GM18951 (cell line): Measurements from ENCODE around the gene RRAS.

ENCODE experiments used
- POLR2A ChIP-seq: IDR thresholded peaks from 4 replicates; pipeline ENCODE4 v1.6.1; 2011; ENCODE audit warnings: mild to moderate bottlenecking; ENCODE audit not compliant: insufficient read length, insufficient read depth; ENCODE audit errors: extremely low read depth
- in situ Hi-C: fragments of 300-500 bp; cut with MboI; formaldehyde crosslinking; loops from one replicate; pipeline ENCODE4 v1.12.0; 2022; ENCODE audit warnings: low sequenced_read_pairs, mixed read lengths, inconsistent platforms; ENCODE audit not compliant: unreplicated experiment

The RRAS gene

DNA sequence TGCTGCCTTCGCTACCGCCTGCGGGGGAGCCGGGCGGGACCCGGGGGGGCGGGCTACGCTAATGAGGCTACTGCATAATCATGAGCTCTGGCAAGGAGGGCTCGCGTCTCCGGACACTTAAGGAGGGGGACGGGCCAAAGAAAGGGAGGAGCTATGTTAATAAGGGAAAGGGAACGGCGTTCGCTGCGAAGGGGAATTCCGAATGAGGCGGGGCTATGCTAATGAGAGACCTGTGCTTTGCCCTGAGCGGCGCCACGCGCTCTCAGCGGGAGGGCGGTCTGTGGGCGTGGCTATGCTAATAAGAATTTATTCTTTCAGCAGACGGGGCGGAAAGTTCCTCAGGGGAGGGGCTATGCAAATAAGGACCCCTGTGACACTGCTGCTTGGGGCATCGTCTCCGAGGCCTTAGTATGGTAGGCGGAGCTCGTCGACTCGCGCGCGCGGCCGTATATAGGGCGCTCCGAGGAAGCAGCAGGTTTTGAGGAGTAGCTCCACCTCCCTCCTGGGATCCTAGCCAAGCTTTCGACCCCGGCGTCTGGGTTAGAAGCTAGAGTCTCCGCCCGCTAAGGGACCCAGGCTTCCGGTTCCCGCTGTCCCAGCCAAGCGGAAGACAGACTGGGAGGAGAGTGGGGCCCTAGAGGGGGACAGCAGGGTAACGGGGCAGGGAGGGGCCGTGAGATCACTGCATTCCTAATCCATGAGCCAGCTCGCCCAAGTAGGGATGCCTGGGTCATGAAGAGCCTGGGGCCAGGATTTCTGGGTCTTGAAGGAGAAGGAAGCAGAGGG is at the start of gene RRAS:
Gene RRAS, minus strand, starts transcription at position 31 of the 786 bp plus-strand sequence. CDS start 45 bp downstream, outside the sequence.
- TF ChIP-seq POLR2A: peak; percentile 87
- in situ Hi-C loops: no loop called here

DNA sequence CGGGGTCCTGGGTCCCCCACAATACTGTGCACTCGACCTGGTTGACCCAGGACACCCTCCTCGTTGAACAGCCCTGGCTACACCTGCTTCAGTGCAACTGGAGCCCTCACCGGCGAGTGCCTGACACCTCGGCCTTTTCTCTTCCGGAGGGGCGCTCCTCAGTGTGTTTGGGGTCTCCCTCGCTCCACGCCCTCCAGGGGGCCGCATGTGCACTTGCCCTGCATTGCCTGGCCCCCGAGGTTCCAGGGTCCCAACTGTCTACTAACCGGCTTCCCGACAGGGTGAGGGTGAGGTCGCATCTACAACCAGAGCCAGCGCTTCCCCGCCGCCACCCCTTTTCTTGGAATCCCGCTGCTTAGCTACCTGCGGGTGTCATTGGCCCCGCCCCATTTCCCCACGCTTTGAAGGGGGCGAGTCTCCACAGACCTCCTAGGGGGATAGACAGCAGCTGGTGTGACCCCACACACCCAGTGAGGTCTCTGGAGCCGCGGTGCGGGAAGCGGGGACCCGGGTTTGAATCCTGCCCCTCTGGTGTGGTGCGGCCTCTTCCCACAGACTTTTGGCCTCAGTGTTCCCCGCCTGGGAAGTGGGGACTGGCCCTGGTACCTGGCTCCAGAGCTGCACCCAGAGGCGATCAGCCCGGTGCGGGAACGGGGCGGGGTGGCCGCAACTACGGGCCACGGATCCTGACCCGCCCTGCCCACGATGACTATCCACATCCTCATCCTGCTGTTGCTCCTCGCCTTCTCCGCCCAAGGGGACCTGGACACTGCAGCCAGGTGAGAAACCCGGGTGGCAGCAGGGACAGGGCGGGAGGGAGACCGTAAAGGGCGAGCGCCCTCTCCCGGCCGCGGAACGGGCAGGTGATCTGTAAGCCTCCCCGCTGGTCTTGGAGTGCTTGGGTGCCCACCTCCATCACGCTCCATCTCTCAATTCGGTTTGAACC is 49.5 kb upstream of the RRAS start, which contains the start of gene ADM5:
Gene ADM5, plus strand, starts transcription at position 462 of the 946 bp plus-strand sequence. Its CDS starts 244 bp downstream, at position 706.
- peak; percentile 7 for TF ChIP-seq POLR2A
- in situ Hi-C loops: no loop called here

DNA sequence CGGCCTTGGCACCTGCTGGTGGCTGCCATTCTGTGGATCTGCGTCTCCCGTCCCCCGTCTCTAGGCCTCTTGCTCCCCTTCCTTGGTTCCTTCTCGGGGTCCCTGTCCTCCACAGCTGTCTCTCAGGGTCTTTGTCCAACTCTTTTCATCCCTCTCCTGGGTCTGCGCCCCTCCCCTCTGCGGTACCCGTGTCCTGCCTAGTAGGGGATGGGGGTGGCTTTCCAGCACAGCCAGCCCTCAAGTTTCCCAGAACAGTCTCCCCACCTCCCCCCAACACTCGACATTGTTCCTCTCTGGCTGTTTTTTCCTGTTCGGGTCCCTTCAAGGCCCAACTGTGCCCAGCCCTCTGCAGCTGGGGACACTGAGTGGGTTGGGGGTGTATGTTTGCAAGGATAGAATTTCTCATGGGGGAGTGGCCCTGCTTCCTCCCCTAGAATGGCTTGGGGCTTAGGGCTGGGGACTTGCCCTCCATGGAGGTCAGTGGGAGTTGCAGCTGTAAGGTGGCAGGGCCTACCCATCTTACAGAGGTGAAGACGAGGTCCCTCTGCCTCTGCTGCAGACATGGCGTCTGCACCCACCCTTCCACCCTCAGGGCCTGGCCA is 48.7 kb upstream of the RRAS start:
- peak; percentile 2 for TF ChIP-seq POLR2A
- in situ Hi-C loops: no loop called here

DNA sequence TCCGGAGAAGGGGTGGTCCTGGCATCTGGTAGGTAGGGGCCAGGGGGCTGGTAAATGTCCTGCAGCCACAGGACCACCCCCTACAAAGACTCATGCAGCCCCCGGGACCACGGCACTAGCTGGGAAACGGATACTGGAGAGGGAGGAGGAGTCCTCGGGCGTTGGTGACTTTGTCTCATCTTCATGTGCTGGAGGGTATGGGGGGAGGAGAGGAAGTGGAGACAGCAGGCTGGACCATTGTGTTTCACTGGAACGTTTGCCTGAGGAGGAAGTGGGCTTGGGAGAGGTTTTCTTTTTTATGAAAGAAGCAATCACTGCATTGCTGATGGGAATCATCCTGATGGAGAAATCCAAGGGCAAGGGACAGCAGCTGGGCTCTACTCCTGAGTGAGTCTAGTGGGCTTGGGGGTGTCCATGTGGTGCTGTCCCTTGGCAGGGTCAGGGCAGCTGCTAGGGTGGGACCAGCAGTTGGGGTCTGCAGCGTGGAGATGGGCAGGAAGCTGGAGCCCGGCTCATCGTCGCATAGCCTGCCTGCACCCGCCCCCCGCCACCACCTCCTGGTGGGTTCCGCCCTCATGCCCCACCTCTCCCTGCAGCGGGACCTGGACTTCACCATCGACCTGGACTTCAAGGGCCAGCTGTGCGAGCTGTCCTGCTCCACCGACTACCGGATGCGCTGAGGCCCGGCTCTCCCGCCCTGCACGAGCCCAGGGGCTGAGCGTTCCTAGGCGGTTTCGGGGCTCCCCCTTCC is 47.8 kb upstream of the RRAS start:
- in situ Hi-C loops: no loop called here
- no peak for TF ChIP-seq POLR2A

DNA sequence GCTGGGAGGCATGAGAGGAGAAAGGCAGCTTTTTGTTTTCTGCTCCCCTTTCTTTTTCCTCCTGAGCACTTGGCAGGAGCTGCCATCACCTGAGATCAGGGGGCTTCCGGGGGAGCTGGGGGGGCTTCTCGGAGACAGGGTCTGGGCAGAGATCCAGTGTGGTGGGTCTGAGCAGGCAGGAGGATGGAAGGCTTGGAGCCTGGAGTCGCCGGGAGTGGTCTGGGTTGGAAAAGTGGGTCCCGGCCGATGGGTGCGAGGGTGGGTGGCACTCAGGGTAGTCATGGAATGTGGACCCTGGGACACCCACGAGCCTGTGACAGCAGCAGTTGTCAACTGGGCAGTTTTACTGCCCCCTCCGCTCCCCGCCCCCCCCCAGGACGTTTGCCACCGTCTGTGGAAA is 47.2 kb upstream of the RRAS start:
- no peak for TF ChIP-seq POLR2A
- in situ Hi-C loops: no loop called here

DNA sequence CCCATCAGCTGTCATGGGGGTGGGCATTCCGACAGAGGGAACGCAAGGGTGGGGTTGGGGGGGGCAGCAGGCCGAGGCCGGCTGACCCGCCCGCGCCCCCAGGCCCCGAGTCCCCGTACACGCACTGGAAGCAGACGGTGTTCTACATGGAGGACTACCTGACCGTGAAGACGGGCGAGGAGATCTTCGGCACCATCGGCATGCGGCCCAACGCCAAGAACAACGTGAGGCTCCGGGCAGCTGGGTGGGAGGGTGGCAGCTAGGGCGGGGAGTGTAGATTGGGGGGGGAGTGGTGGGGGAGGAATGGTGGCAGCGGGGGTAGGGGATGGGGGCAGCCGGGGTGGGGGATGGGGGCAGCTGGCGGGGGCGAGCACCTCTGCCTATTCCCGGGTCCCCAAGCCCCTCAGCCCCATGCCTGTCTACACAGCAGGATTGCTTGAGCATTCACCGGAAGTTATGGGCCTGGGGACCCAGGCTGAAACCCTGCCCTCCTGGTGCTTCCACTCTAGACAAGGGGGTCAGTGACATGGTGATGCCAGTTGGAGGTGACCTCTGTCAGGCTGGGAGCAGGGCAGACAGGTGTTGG is 46.7 kb upstream of the RRAS start:
- no peak for TF ChIP-seq POLR2A
- in situ Hi-C loops: no loop called here

DNA sequence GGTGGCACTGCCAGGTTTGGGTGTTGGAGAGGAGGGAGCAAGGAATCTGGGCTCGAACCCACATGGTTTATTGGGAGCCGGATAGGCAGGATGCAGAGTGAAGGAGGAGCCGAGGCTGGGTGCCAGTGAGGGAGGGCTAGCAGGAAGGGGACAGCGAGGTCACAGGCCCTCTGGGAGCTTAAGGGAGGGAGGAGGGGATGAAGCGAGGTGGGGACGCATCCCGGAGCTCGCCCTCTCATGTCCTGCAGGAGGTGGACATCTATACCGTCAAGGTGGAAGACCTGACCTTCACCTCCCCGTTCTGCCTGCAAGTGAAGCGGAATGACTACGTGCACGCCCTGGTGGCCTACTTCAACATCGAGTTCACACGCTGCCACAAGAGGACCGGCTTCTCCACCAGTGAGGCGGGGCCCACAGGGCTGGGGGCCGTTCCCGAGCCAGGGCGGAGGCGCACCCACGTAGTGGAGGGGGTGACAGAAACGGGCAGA is 45.9 kb upstream of the RRAS start:
- in situ Hi-C loops: no loop called here
- TF ChIP-seq POLR2A: peak; percentile 23

DNA sequence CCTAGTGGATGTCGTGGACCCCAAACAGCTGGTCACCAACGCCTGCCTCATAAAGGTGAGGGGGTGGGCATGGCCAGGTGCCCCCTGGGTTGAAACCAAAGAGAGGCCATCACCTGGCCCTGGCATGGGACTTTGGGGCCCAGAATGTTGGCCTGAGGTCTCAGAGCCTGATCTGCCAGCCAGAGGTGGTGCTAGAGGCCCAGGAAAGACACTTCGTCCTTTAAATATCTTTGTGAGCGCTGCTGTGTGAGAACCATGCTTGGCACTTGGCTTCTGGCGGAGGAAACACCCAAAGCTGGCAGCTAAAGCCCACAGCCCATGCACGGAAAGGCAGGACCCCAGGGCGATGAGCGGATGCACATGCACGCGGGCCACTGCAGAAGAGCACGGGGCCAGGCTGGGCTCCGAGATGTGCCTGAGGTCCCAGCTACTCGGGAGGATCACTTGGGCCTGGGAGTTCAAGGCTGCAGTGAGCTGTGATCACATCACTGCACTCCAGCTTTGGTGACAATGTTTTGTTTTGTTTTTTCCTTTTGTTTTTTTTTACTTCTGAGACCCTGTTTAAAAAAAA is 45.1 kb upstream of the RRAS start:
- in situ Hi-C loops: no loop called here
- TF ChIP-seq POLR2A: no peak

DNA sequence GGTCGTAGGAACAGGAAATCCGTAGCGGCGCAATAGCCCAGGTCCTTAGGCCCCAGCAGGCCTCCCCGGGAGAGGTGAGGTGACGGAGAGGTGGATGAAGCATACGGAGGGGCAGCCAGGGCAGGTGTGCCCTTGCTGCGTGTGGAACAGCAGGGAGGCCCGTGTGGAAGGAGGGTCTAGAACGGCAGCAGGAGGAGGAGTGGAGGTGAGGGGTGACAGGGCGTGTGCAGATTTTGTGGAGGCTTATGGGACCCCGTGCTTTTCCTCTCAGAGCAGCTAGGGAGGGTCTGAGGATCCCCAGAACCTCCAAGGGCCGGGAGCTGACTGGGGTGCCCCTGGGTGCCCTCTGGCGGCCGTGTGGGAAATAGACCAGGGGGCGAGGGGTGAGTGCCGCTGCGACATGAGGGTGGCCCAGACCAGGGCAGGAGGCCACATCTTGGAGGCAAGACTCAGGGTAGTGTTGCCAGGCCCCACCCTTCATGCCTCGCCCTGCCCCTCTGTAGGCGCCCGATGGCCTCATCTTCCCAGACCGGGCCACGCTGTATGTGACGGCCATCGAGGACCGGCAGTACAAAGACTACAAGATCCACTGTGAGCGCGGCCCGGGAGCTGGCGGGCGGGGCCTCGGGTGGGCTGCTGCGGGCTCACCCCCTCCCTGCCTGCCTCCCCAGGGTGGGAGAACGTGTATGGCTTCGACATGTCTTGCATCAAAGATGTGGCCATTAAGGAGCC is 44.5 kb upstream of the RRAS start:
- in situ Hi-C loops: no loop called here
- TF ChIP-seq POLR2A: peak; percentile 38

DNA sequence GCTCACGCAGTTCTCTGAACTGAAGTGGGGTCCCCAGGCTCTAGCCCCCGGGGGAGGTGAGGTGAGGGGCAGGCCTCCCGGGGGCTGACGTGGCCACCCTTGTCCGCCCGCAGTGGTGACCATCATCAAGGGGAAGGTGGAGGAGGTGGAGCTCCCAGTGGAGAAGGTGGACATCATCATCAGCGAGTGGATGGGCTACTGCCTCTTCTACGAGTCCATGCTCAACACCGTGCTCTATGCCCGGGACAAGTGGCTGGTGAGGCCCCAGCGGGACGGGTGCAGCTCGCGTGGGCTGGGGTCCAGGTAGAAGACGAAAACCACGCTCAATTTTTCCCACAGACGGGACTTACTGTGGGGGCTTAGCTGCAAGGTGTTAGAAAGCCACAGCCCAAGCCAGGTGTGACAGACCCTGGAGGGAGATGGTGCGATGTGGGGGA is 43.9 kb upstream of the RRAS start:
- in situ Hi-C loops: no loop called here
- TF ChIP-seq POLR2A: no peak

DNA sequence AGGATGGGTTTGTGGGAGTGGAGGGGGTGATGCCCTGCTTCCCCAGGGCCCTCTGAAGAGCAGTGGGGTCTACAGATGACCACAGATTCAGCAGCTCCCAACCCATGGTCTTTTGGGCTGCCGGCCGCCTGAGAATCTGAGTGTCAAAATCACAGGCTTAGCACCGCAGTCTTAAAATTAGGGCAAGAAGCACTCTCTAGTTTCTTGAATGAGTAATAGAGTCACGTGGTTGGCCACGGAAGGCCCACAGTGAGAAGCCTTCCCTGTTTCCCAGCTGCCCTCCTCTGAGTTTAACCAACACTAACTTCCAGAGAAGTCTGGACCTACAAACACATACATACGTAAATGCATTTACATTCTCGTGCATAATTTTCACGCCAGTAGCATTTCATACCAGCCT is 42.3 kb upstream of the RRAS start:
- in situ Hi-C loops: no loop called here
- no peak for TF ChIP-seq POLR2A
